Trophoblast cell (in vitro differentiated cells and primary cell): ENCODE data around the gene COL23A1.

Experiments used
- DNase-seq, 2 donors: peaks; one replicate each; pipeline ENCODE4 v3.0.0-alpha.2; 2016
- H2AFZ ChIP-seq: 2 replicates; pipeline ENCODE4 v1.6.1; 2013; ENCODE audit warnings: low read length, moderate library complexity, mild to moderate bottlenecking; ENCODE audit not compliant: insufficient read depth, poor library complexity
- H2AK5ac ChIP-seq: 2 replicates; pipeline ENCODE4 v1.6.1; 2013; ENCODE audit warnings: mild to moderate bottlenecking, low read length
- H2BK120ac ChIP-seq: 2 replicates; pipeline ENCODE4 v1.6.1; 2013; ENCODE audit warnings: low read length, mild to moderate bottlenecking, moderate library complexity; ENCODE audit not compliant: insufficient read depth, poor library complexity
- H2BK12ac ChIP-seq: 2 replicates; pipeline ENCODE4 v1.6.1; 2013; ENCODE audit warnings: mild to moderate bottlenecking, low read length, moderate library complexity
- H2BK5ac ChIP-seq: 2 replicates; pipeline ENCODE4 v1.6.1; 2013; ENCODE audit warnings: low read length, low read depth, moderate library complexity, mild to moderate bottlenecking; ENCODE audit not compliant: poor library complexity
- H3K14ac ChIP-seq: 2 replicates; pipeline ENCODE4 v1.6.1; 2013; ENCODE audit warnings: mild to moderate bottlenecking, low read length
- H3K18ac ChIP-seq: 2 replicates; pipeline ENCODE4 v1.6.1; 2013; ENCODE audit warnings: mild to moderate bottlenecking, low read length
- H3K23ac ChIP-seq: 2 replicates; pipeline ENCODE4 v1.6.1; 2013; ENCODE audit warnings: low read length
- H3K27ac ChIP-seq: 2 replicates; pipeline ENCODE4 v1.5.1; 2013; ENCODE audit warnings: low read depth, mild to moderate bottlenecking, inconsistent platforms, low read length, moderate library complexity
- H3K27me3 ChIP-seq: 2 replicates; pipeline ENCODE4 v1.6.1; 2013; ENCODE audit warnings: inconsistent platforms, mild to moderate bottlenecking, low read length, moderate library complexity; ENCODE audit not compliant: insufficient read depth
- H3K36me3 ChIP-seq, 2 experiments: 1 replicate in 1 of 2; 2 replicates in 1 of 2; pipeline ENCODE4 v1.6.1; 2013; ENCODE audit warnings: low read length in 2 of 2, mild to moderate bottlenecking in 2 of 2, moderate library complexity in 1 of 2; ENCODE audit not compliant: insufficient read depth in 2 of 2, control insufficient read depth in 1 of 2
- H3K4ac ChIP-seq: 2 replicates; pipeline ENCODE4 v1.6.1; 2013; ENCODE audit warnings: low read depth, mild to moderate bottlenecking, low read length, moderate library complexity
- H3K4me1 ChIP-seq, 2 experiments: 1 replicate in 1 of 2; 2 replicates in 1 of 2; pipeline ENCODE4 v1.6.1; 2013; ENCODE audit warnings: low read length in 2 of 2, mild to moderate bottlenecking in 2 of 2, moderate library complexity in 1 of 2; ENCODE audit not compliant: insufficient read depth in 2 of 2, control insufficient read depth in 1 of 2
- H3K4me2 ChIP-seq: 2 replicates; pipeline ENCODE4 v1.6.1; 2013; ENCODE audit warnings: inconsistent platforms, mild to moderate bottlenecking, low read length, moderate library complexity
- H3K4me3 ChIP-seq: 2 replicates; pipeline ENCODE4 v1.5.1; 2013; ENCODE audit warnings: mild to moderate bottlenecking, low read depth, low read length, inconsistent platforms
- H3K79me1 ChIP-seq: one replicate; pipeline ENCODE4 v1.6.1; 2013; ENCODE audit warnings: low read length
- H3K79me2 ChIP-seq: 2 replicates; pipeline ENCODE4 v1.6.1; 2013; ENCODE audit warnings: low read length, mild to moderate bottlenecking; ENCODE audit not compliant: control insufficient read depth, insufficient read depth, poor library complexity
- H3K9ac ChIP-seq: 2 replicates; pipeline ENCODE4 v1.6.1; 2013; ENCODE audit warnings: mild to moderate bottlenecking, low read length
- H3K9me3 ChIP-seq: 2 replicates; pipeline ENCODE4 v1.6.1; 2013; ENCODE audit warnings: low read depth, mild to moderate bottlenecking, control low read depth, inconsistent platforms, low read length; ENCODE audit not compliant: insufficient read depth
- H4K12ac ChIP-seq: 2 replicates; pipeline ENCODE4 v1.6.1; 2013; ENCODE audit warnings: low read depth, mild to moderate bottlenecking, low read length, moderate library complexity
- H4K8ac ChIP-seq: 2 replicates; pipeline ENCODE4 v1.6.1; 2013; ENCODE audit warnings: low read depth, mild to moderate bottlenecking, low read length, moderate library complexity
- H4K91ac ChIP-seq: one replicate; pipeline ENCODE4 v1.6.1; 2013; ENCODE audit warnings: low read depth, mild to moderate bottlenecking, low read length, moderate library complexity
- WGBS: extraction: QIAGEN DNeasy Blood & Tissue Kit; methylation state at CpG from one replicate; pipeline ENCODE4 v1.1.7; 2013; ENCODE audit warnings: missing lambda C conversion rate; ENCODE audit not compliant: insufficient read length, insufficient coverage; ENCODE audit errors: extremely low coverage; 5-methylcytosine and 5-hydroxymethylcytosine counted together

The COL23A1 gene

DNA sequence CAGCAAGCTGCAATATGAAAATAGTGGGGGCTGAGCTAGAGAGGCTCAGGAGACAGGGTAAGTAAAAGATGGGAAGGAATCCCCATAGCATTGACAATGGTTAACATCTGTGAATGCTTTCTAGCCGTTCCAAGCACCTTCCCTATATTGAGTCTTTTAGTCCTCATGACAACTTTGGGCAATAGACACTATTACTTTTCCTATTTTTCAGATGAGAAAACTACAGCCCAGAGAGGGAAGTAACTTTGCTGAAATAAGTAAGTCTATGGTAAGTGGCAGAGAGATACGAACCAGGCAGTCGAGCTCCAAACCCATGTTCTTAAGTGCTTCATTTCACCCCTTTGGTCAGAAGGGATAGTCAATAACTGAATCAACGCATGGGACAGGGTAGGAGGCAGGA is 94.5 kb downstream of the COL23A1 start:
- no peaks in the 10 kb centered on the region for H3K27me3 ChIP-seq
- no CpG with 5 or more reads among the region's 4 CpGs for WGBS
- H3K27ac ChIP-seq: no peak overlapping the region
- no peaks in the 10 kb centered on the region for H3K79me2 ChIP-seq
- H2AK5ac ChIP-seq: no peak overlapping the region
- no peak overlapping the region for H3K4me3 ChIP-seq
- no peak overlapping the region for H2BK120ac ChIP-seq
- no peak overlapping the region for H3K4me2 ChIP-seq
- H3K36me3 ChIP-seq: no peaks in the 10 kb centered on the region
- no peak overlapping the region for H4K91ac ChIP-seq
- no peak overlapping the region for H3K4ac ChIP-seq
- no peak overlapping the region for H4K8ac ChIP-seq
- no peak for DNase-seq
- H3K9me3 ChIP-seq: peaks cover 6% of the 10 kb centered on the region
- no peak overlapping the region for H3K14ac ChIP-seq
- no peak overlapping the region for H4K12ac ChIP-seq
- H2BK5ac ChIP-seq: no peak overlapping the region
- no peak overlapping the region for H3K18ac ChIP-seq
- no peaks in the 10 kb centered on the region for H3K79me1 ChIP-seq
- no peak overlapping the region for H2BK12ac ChIP-seq
- H3K4me1 ChIP-seq: no peaks in the 10 kb centered on the region
- no peak overlapping the region for H3K23ac ChIP-seq
- no peak overlapping the region for H2AFZ ChIP-seq
- no peak overlapping the region for H3K9ac ChIP-seq

DNA sequence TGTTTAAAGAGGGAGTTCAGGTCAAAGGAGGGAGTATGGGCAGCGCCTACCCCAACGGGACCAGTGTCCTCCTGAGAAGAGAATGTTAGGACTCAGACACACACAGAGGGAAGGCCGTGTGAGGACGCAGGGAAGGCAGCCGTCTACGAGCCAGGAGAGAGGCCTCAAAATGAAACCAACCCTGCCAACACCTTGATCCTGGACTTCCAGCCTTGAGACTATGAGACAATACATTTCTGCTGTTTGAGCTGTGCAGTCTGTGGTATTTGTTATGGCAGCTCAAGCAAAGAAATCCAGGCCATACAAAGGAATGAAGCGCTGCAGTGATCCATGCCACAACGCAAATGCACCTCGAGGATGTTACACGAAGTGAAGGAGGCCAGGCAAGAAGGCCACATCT is 97.9 kb downstream of the COL23A1 start:
- no CpG with 5 or more reads among the region's 10 CpGs for WGBS
- H2AK5ac ChIP-seq: no peak overlapping the region
- H3K18ac ChIP-seq: no peak overlapping the region
- no peak overlapping the region for H3K9ac ChIP-seq
- no peak overlapping the region for H3K27ac ChIP-seq
- no peak overlapping the region for H3K4me3 ChIP-seq
- H3K4ac ChIP-seq: no peak overlapping the region
- no peak overlapping the region for H2BK120ac ChIP-seq
- DNase-seq: no peak
- H3K79me1 ChIP-seq: no peaks in the 10 kb centered on the region
- peaks cover 0 to 6% of the 10 kb centered on the region in 2 experiments for H3K4me1 ChIP-seq
- no peak overlapping the region for H4K8ac ChIP-seq
- H3K4me2 ChIP-seq: no peak overlapping the region
- no peaks in the 10 kb centered on the region for H3K27me3 ChIP-seq
- H2BK5ac ChIP-seq: no peak overlapping the region
- H3K36me3 ChIP-seq: no peaks in the 10 kb centered on the region
- H4K91ac ChIP-seq: no peak overlapping the region
- no peak overlapping the region for H3K14ac ChIP-seq
- H3K9me3 ChIP-seq: peaks cover 6% of the 10 kb centered on the region
- no peak overlapping the region for H2BK12ac ChIP-seq
- H4K12ac ChIP-seq: no peak overlapping the region
- no peaks in the 10 kb centered on the region for H3K79me2 ChIP-seq
- no peak overlapping the region for H3K23ac ChIP-seq
- H2AFZ ChIP-seq: no peak overlapping the region

DNA sequence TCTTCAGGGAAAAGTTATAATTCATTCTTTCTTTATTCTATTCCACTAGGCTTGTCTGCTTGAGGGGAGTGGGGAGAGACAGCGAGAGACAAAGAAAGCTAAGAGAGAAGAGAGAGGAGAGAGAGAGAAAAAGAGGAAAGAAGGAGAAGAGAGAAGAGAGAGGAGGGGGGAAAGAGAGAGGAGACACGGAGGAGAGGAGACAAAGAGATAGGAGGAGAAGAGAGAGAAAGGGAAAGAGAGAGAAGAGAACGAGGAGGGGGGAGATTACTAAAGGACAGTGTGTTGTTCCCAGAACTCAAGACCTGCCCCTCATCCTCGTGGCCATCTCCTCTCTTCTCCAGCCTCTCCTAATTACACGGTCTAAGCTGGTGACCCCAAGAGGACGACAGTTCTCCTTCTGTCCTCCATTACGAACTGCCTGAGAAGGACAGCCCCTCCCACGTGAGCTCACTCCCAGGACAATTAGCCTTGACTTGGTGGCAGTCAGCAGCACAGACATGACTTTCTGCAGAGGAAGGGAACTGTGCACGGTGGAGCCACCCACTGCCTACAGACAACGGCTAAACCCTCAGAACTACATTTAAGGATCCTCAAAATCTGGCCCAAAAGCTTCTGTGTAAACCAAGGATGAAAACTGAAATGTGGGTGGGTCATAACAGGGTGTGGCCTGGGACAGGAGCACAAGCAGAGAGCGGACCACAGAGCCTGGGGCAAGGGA is 99.1 kb downstream of the COL23A1 start:
- no peak overlapping the region for H4K91ac ChIP-seq
- no peaks in the 10 kb centered on the region for H3K36me3 ChIP-seq
- H3K27ac ChIP-seq: no peak overlapping the region
- H4K8ac ChIP-seq: no peak overlapping the region
- no peak overlapping the region for H2AK5ac ChIP-seq
- no peaks in the 10 kb centered on the region for H3K27me3 ChIP-seq
- H3K18ac ChIP-seq: no peak overlapping the region
- no peak overlapping the region for H2BK120ac ChIP-seq
- H3K4me2 ChIP-seq: no peak overlapping the region
- no peak overlapping the region for H2BK5ac ChIP-seq
- peaks cover 6% of the 10 kb centered on the region for H3K9me3 ChIP-seq
- no peak overlapping the region for H3K4ac ChIP-seq
- no peaks in the 10 kb centered on the region for H3K79me1 ChIP-seq
- no peak overlapping the region for H4K12ac ChIP-seq
- no peak overlapping the region for H3K23ac ChIP-seq
- H2AFZ ChIP-seq: no peak overlapping the region
- no peaks in the 10 kb centered on the region for H3K79me2 ChIP-seq
- H3K4me1 ChIP-seq: peaks cover 0 to 6% of the 10 kb centered on the region in 2 experiments
- DNase-seq: no peak
- no peak overlapping the region for H2BK12ac ChIP-seq
- WGBS: no CpG with 5 or more reads among the region's 11 CpGs
- H3K9ac ChIP-seq: no peak overlapping the region
- H3K4me3 ChIP-seq: no peak overlapping the region
- H3K14ac ChIP-seq: no peak overlapping the region

DNA sequence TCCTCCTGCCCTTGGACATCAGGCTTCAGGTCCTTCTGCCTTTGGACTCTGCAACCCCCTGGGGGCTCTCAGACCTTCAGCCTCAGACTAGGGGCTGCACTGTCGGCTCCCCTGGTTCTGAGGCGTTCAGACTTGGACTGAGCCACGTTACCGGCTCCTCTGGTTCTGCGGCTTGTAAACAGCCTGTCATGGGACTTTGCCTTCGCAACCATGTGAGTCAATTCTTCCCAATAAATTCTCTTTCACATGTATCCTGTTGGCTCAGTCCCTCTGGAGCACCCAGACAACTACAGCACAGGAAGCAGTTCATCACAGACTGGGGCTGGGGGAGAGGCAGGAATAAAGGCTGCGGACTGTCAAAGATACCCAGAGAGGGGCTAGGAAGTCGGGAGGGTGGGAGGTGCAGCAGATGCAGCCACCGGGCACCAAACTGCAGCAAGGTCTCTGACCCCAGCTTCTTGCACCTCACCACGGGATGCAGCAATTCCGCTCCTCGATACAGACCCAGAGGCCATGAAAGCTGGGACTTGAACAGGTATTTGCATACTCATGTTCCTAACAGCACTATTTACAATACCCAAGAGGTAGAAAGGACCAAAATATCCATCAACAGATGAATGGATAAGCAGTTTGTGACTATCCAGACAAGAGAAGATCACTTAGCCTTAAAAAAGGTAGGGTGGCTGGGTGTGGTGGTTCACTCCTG is 100.8 kb downstream of the COL23A1 start:
- no peak for DNase-seq
- no peak overlapping the region for H2BK120ac ChIP-seq
- H3K27ac ChIP-seq: no peak overlapping the region
- no peak overlapping the region for H3K23ac ChIP-seq
- H4K91ac ChIP-seq: no peak overlapping the region
- no peak overlapping the region for H3K4me2 ChIP-seq
- H3K36me3 ChIP-seq: no peaks in the 10 kb centered on the region
- H3K27me3 ChIP-seq: no peaks in the 10 kb centered on the region
- no peak overlapping the region for H3K18ac ChIP-seq
- H4K8ac ChIP-seq: no peak overlapping the region
- H3K79me1 ChIP-seq: no peaks in the 10 kb centered on the region
- H2BK5ac ChIP-seq: no peak overlapping the region
- H2AK5ac ChIP-seq: no peak overlapping the region
- H3K79me2 ChIP-seq: no peaks in the 10 kb centered on the region
- no peak overlapping the region for H2BK12ac ChIP-seq
- H3K4me3 ChIP-seq: no peak overlapping the region
- no CpG with 5 or more reads among the region's 12 CpGs for WGBS
- H3K9ac ChIP-seq: no peak overlapping the region
- H3K4ac ChIP-seq: no peak overlapping the region
- H3K4me1 ChIP-seq: peaks cover 0 to 6% of the 10 kb centered on the region in 2 experiments
- peaks cover 6% of the 10 kb centered on the region for H3K9me3 ChIP-seq
- no peak overlapping the region for H4K12ac ChIP-seq
- no peak overlapping the region for H3K14ac ChIP-seq
- H2AFZ ChIP-seq: no peak overlapping the region
